A549 (cell line): ENCODE results near the gene SUSD1. TPM values are rescaled to one million over a fixed set of nuclear protein-coding genes. Genes with fewer than 3 reads are reported as not detected.

Experiments used
- ATAC-seq, 2 experiments: fragments of 200-7000 bp in 1 of 2; fragments of >200 bp in 1 of 2; cut with Nextera tagmentation in 1 of 2; cut with Tn5 transposase in 1 of 2; 3 replicates each; pipeline versions ENCODE4 v1.8.0 to v1.9.1; 2018 to 2020; ENCODE audit warnings: mild to moderate bottlenecking in 1 of 2, moderate library complexity in 1 of 2
- CTCF ChIA-PET: fragments of 300-600 bp; sonication (Branson Sonifier 250); formaldehyde crosslinking; extraction: SDS; loops from one replicate; lab custom pipeline; 2021; ENCODE audit warnings: antibody characterized with exemption, inconsistent platforms; lab: Yijun Ruan, JAX
- POLR2A ChIA-PET: fragments of 350-600 bp; formaldehyde crosslinking; extraction: SDS; loops from one replicate; lab custom pipeline; 2021; ENCODE audit warnings: antibody characterized with exemption, inconsistent platforms; lab: Yijun Ruan, JAX
- DNase-seq, 2 experiments: peaks; one replicate each; pipeline versions ENCODE4 v3.0.0 to v3.0.0-alpha.2; 2011 to 2016; ENCODE audit warnings: low read depth in 1 of 2, low spot score in 1 of 2
- FAIRE-seq: peaks from 2 replicates; lab custom pipeline; 2011; peaks lifted over from hg19 to GRCh38; lab: Jason Lieb, UNC
- H3K27ac ChIP-seq, 2 experiments: fragments of >200 bp; sonication (Bioruptor Twin); formaldehyde crosslinking; 3 replicates each; pipeline ENCODE4 v1.5.1; 2016 to 2017
- H3K4me1 ChIP-seq: fragments of >200 bp; sonication (Bioruptor Twin); formaldehyde crosslinking; 3 replicates; pipeline ENCODE4 v1.6.1; 2016
- H3K4me2 ChIP-seq: fragments of >200 bp; sonication (Bioruptor Twin); formaldehyde crosslinking; 3 replicates; pipeline ENCODE4 v1.6.1; 2016
- H3K4me3 ChIP-seq: fragments of >200 bp; sonication (Bioruptor Twin); formaldehyde crosslinking; 3 replicates; pipeline ENCODE4 v1.5.1; 2016
- H3K9me3 ChIP-seq: fragments of >200 bp; sonication (Bioruptor Twin); formaldehyde crosslinking; 3 replicates; pipeline ENCODE4 v1.6.1; 2016
- BHLHE40 ChIP-seq: IDR thresholded peaks from 2 replicates; pipeline ENCODE4 v1.6.1; 2012; ENCODE audit warnings: low read depth, low read length, inconsistent platforms
- EHF ChIP-seq: fragments of 250-450 bp; sonication (Bioruptor Pico); IDR thresholded peaks from 2 replicates; pipeline ENCODE4 v1.5.0; 2020; ENCODE audit warnings: mild to moderate bottlenecking
- EP300 ChIP-seq, 2 experiments: fragments of >200 bp; sonication (Bioruptor Twin); formaldehyde crosslinking; IDR thresholded peaks; 2 replicates in 1 of 2; 3 replicates in 1 of 2; pipeline ENCODE4 v1.6.1; 2016 to 2017
- GATA3 ChIP-seq: IDR thresholded peaks from 2 replicates; pipeline ENCODE4 v1.6.1; 2012; ENCODE audit warnings: borderline replicate concordance
- HOXA7 ChIP-seq: fragments of 250-450 bp; sonication (Bioruptor Pico); IDR thresholded peaks from 2 replicates; pipeline ENCODE4 v1.5.0; 2020; ENCODE audit warnings: mild to moderate bottlenecking, moderate library complexity
- KDM1A ChIP-seq: fragments of 200-600 bp; sonication (generic); IDR thresholded peaks from 2 replicates; pipeline ENCODE4 v1.6.1; 2016; ENCODE audit warnings: low read depth, mild to moderate bottlenecking
- KDM5A ChIP-seq: fragments of 200-600 bp; sonication (generic); IDR thresholded peaks from 2 replicates; pipeline ENCODE4 v1.6.1; 2016; ENCODE audit warnings: antibody characterized with exemption, mild to moderate bottlenecking
- MAFK ChIP-seq: fragments of 450-650 bp; IDR thresholded peaks from 2 replicates; pipeline ENCODE4 v1.6.1; 2014; ENCODE audit not compliant: partially characterized antibody
- NPAS2 ChIP-seq: fragments of 250-450 bp; sonication (Bioruptor Pico); IDR thresholded peaks from 2 replicates; pipeline ENCODE4 v1.8.0; 2022; ENCODE audit warnings: mild to moderate bottlenecking, moderate library complexity, borderline replicate concordance
- POLR2AphosphoS2 ChIP-seq: conservative IDR thresholded peaks from 2 replicates; pipeline ENCODE4 v1.6.1; 2012; ENCODE audit warnings: low read length, improper control_type of control experiment, inconsistent platforms
- RAD21 ChIP-seq, 2 experiments: fragments of >200 bp in 1 of 2; sonication (Bioruptor Twin) in 1 of 2; formaldehyde crosslinking in 1 of 2; IDR thresholded peaks in 1 of 2; conservative IDR thresholded peaks in 1 of 2; 2 replicates in 1 of 2; 3 replicates in 1 of 2; pipeline ENCODE4 v1.6.1; 2012 to 2018; ENCODE audit warnings: inconsistent platforms in 1 of 2
- TFCP2L1 ChIP-seq: fragments of 250-450 bp; sonication (Bioruptor Pico); IDR thresholded peaks from 2 replicates; pipeline ENCODE4 v1.5.0; 2021; ENCODE audit warnings: mild to moderate bottlenecking
- ZC3H11A ChIP-seq: fragments of 450-650 bp; IDR thresholded peaks from 2 replicates; pipeline ENCODE4 v1.6.1; 2014; ENCODE audit warnings: antibody characterized with exemption, mild to moderate bottlenecking
- ZNF302 ChIP-seq: fragments of 250-450 bp; sonication (Bioruptor Pico); IDR thresholded peaks from 2 replicates; pipeline ENCODE4 v1.9.0; 2021; ENCODE audit warnings: inconsistent platforms, mild to moderate bottlenecking, moderate library complexity
- WGBS: methylation state at CpG from one replicate; pipeline ENCODE4 v1.1.6; 2017; ENCODE audit errors: missing lambda C conversion rate; 5-methylcytosine and 5-hydroxymethylcytosine counted together
- polyA plus RNA-seq, 4 experiments: library from polyadenylated mRNA; depleted of rRNA in 3 of 4; stranded (reverse); fragments of >200 nt; fragmentation: RNase III in 1 of 4; extraction: RNeasy Plus Mini Kit Qiagen cat#74134 plus additional on column Dnase treatment in 1 of 4; gene quantifications; 2 replicates in 3 of 4; 3 replicates in 1 of 4; pipeline ENCODE4 v1.2.3, GENCODE V29; 2011 to 2017
- TF ChIP-seq, protein P1 (sequence below): fragments of 150-350 bp; IDR thresholded peaks from 2 replicates; pipeline ENCODE4 v1.6.1; 2014; ENCODE audit warnings: low read depth, mild to moderate bottlenecking, low read length
- TF ChIP-seq, protein P2 (sequence below): fragments of 250-450 bp; sonication (Bioruptor Pico); IDR thresholded peaks from 2 replicates; pipeline ENCODE4 v1.5.0; 2020; ENCODE audit warnings: low read depth, mild to moderate bottlenecking, moderate library complexity
- TF ChIP-seq, protein P3 (sequence below): IDR thresholded peaks from 2 replicates; pipeline ENCODE4 v1.6.1; 2012
- TF ChIP-seq, protein P4 (sequence below): fragments of 450-650 bp; IDR thresholded peaks from 2 replicates; pipeline ENCODE4 v1.6.1; 2014; ENCODE audit warnings: antibody characterized with exemption

SUSD1 gene
- polyA plus RNA-seq, 2 of the 4 experiments (the other 2 are of a cell fraction), result 15.7 to 18.6 TPM

DNA sequence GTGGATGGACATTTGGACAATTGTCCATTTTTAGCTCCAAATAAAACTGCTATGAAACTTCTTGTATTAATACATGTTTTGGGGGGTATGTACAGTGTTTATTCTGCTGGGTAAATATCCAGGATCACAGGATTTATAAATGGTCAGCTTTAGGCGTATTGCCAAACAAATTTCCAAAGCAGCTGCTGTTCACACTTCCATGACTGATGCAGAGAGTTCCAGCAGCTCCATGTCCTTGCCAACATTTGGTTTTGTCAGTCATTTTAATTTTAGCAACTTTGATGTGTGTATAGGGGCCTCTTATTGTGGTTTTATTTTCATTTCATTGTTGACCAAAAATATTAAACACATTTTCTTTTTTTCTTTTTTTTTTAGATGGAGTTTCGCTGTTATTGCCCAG, 9.8 kb upstream of the SUSD1 start (continued):
- TF ChIP-seq, protein P1, sequence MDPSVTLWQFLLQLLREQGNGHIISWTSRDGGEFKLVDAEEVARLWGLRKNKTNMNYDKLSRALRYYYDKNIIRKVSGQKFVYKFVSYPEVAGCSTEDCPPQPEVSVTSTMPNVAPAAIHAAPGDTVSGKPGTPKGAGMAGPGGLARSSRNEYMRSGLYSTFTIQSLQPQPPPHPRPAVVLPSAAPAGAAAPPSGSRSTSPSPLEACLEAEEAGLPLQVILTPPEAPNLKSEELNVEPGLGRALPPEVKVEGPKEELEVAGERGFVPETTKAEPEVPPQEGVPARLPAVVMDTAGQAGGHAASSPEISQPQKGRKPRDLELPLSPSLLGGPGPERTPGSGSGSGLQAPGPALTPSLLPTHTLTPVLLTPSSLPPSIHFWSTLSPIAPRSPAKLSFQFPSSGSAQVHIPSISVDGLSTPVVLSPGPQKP, result no peak
- TF ChIP-seq MAFK, result no peak

DNA sequence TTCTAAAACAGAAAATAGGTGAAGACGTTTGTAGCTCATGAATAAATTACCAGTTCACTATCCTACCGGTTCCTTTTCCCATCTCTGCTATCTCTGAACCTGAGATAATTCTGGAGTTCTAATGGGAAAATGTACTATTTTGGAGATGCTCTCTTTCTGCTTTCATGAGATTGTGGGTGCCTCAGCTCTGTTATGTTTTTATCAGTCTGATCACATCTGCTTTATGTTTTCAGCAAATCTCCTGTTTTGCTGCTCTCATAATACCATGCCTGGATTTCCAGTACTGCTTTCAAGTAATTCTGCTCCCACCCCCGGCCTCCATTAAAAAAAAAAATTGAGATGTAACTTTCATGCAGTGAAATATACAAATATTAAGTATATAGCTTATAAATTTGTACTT, 9.1 kb upstream of the SUSD1 start:
- no peak for FAIRE-seq
- DNase-seq, result no peak
- H3K4me3 ChIP-seq, result no peak overlapping the region
- ChIA-PET CTCF (interaction anchor here (0.7 to 2.1 kb wide), 6 partner anchors 9 to 17 kb away, joined by 3 to 8 read pairs (median 3); partner anchors contain the start of gene SUSD1), POLR2A (no interaction called here)
- no peak overlapping the region for H3K4me2 ChIP-seq
- H3K27ac ChIP-seq, result no peak overlapping the region
- H3K4me1 ChIP-seq, result peaks cover 20% of the 10 kb centered on the region
- ATAC-seq, result no peak
- TF ChIP-seq, protein P2, sequence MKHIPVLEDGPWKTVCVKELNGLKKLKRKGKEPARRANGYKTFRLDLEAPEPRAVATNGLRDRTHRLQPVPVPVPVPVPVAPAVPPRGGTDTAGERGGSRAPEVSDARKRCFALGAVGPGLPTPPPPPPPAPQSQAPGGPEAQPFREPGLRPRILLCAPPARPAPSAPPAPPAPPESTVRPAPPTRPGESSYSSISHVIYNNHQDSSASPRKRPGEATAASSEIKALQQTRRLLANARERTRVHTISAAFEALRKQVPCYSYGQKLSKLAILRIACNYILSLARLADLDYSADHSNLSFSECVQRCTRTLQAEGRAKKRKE (CRISPR knock-in tag), result no peak
- TF ChIP-seq HOXA7 (CRISPR knock-in tag) (no peak), EHF (CRISPR knock-in tag) (no peak), RAD21 (conservative IDR thresholded peaks at IDR 0.05 in 1 of 2, IDR thresholded peaks at IDR 0.05 in 1 of 2) (no peak), ZC3H11A (no peak), KDM1A (no peak), ZNF302 (no peak)
- WGBS, result 68% methylated on average over 3 of the region's 3 CpGs
- no peaks in the 10 kb centered on the region for H3K9me3 ChIP-seq

DNA sequence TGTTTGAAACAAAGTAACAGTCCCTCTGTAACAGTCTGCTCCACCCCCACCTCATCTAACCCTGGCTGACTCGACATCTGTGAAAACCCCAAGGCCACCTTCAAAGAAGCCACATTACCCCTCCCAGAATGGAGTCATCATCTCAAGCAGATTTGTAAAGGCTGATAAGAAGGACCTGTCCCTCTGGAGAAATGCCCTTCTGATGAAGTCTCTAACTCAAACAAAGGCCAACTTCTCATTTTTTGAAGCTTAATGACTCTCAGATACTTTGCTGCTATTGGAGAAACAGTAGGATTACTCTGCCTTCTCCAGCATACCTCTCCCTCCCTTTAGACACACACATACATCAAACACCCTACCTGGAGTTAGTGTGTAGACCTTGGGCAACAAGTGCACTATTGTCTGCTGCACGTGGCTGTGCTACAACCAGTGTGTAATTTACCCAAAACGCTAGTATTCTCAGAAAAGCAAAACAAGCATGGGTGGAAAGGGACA, 5.3 kb upstream of the SUSD1 start:
- ATAC-seq (peak; percentile 26 to 27; a peak in 4 of 6 replicates), DNase-seq (peak in 1 of 2 experiments; percentile 55), FAIRE-seq (no peak)
- 27% methylated on average over 3 of the region's 3 CpGs for WGBS
- POLR2A ChIA-PET, result interaction anchor here (0.5 to 0.8 kb wide), 2 partner anchors 34 to 68 kb away, joined by 3 to 4 read pairs; no protein-coding TSS in a partner anchor
- CTCF ChIA-PET, result interaction anchor here (0.5 to 1.7 kb wide), 9 partner anchors 14 to 151 kb away, joined by 3 to 6 read pairs (median 3); no protein-coding TSS in a partner anchor
- peak overlapping the region; percentile 61 to 83; a peak in 5 of 6 replicates for H3K27ac ChIP-seq
- H3K4me2 ChIP-seq, result peak overlapping the region; percentile 51
- no peak overlapping the region for H3K4me3 ChIP-seq
- H3K4me1 ChIP-seq, result peaks cover 38% of the 10 kb centered on the region
- no peaks in the 10 kb centered on the region for H3K9me3 ChIP-seq
- TF ChIP-seq GATA3 (peak; percentile 70; the same call in 1 of the 2 replicates), NPAS2 (CRISPR knock-in tag) (no peak), EP300 (IDR thresholded peaks at IDR 0.05) (no peak), ZC3H11A (no peak)
- TF ChIP-seq, protein P3, sequence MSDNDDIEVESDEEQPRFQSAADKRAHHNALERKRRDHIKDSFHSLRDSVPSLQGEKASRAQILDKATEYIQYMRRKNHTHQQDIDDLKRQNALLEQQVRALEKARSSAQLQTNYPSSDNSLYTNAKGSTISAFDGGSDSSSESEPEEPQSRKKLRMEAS, result peak; percentile 47; the same call in 1 of the 2 replicates

DNA sequence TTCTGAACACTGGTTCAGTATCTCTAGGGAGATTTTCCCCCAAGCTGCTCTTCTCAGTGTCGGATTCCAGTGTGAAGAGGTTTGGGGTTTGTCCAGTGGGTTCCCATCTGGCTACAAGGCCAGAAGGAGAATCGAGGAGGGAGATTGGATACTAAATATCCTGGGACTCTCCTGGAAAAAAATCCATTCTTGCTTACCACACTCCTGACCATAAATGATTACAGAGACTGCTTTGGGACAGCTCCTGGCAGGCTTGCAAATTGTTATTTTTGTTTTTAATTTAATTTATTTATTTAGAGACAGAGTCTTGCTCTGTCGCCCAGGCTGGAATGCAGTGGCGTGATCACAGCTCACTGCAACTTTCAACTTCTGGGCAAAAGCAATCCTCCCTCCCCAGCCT, 4.7 kb upstream of the SUSD1 start:
- ChIA-PET POLR2A (interaction anchor here (0.8 kb wide), 1 partner anchor 67 kb away, joined by 3 read pairs; no protein-coding TSS in a partner anchor), CTCF (interaction anchor here (0.5 to 1.4 kb wide), 5 partner anchors 15 to 112 kb away, joined by 3 to 5 read pairs (median 3); no protein-coding TSS in a partner anchor)
- 80% methylated on average over 4 of the region's 4 CpGs for WGBS
- Histone ChIP-seq H3K4me2 (peak overlapping the region; percentile 51), H3K4me3 (no peak overlapping the region), H3K4me1 (peaks cover 39% of the 10 kb centered on the region), H3K9me3 (no peaks in the 10 kb centered on the region), H3K27ac (peak overlapping the region; percentile 61 to 83; a peak in 5 of 6 replicates)
- TF ChIP-seq, protein P4, sequence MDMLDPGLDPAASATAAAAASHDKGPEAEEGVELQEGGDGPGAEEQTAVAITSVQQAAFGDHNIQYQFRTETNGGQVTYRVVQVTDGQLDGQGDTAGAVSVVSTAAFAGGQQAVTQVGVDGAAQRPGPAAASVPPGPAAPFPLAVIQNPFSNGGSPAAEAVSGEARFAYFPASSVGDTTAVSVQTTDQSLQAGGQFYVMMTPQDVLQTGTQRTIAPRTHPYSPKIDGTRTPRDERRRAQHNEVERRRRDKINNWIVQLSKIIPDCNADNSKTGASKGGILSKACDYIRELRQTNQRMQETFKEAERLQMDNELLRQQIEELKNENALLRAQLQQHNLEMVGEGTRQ, result no peak
- TF ChIP-seq POLR2AphosphoS2 (no peak), KDM1A (no peak), BHLHE40 (no peak), TFCP2L1 (CRISPR knock-in tag) (no peak), KDM5A (no peak)
- FAIRE-seq, result no peak
- ATAC-seq, result no peak
- DNase-seq, result no peak
